HepG2 (cell line): ENCODE results near the gene CYB5R3. TPM values are rescaled to one million over a fixed set of nuclear protein-coding genes. Genes with fewer than 3 reads are reported as not detected.

Source experiments
- ATAC-seq: fragments of 200-7000 bp; cut with Tn5 transposase; 3 replicates; pipeline ENCODE4 v1.9.1; 2020; ENCODE audit warnings: mild to moderate bottlenecking, moderate library complexity
- BruUV-seq: library from RNA; stranded (reverse); fragments of 400-500 nt; replicated peaks from 2 replicates; lab custom pipeline; 2021; lab: Mats Ljungman, UMichigan
- CTCF ChIA-PET: fragments of 300-600 bp; formaldehyde crosslinking; extraction: SDS; loops from one replicate; lab custom pipeline; 2021; ENCODE audit warnings: low total read pairs, inconsistent platforms, low intra/inter-chr PET ratio; lab: Yijun Ruan, JAX
- POLR2A ChIA-PET: fragments of 350-600 bp; sonication (Branson Sonifier 250); formaldehyde crosslinking; loops from one replicate; lab custom pipeline; 2020; ENCODE audit warnings: antibody characterized with exemption, inconsistent platforms; lab: Yijun Ruan, JAX
- DNase-seq: peaks from one replicate; pipeline ENCODE4 v3.0.0-alpha.2; 2015; ENCODE audit warnings: low spot score
- FAIRE-seq: peaks from 3 replicates; lab custom pipeline; 2011; peaks lifted over from hg19 to GRCh38; lab: Jason Lieb, UNC
- H2AFZ ChIP-seq: one replicate; pipeline ENCODE4 v1.6.1; 2011; ENCODE audit warnings: low read length, inconsistent platforms
- H3K27ac ChIP-seq: fragments of 300-600 bp; 3 replicates; pipeline ENCODE4 v1.8.0; 2011; ENCODE audit warnings: mixed run types, mild to moderate bottlenecking, mixed read lengths, low read length, inconsistent platforms; ENCODE audit not compliant: insufficient read depth; ENCODE audit errors: extremely low read length
- H3K27me3 ChIP-seq, 2 experiments: fragments of 200-600 bp in 1 of 2; 2 replicates in 1 of 2; 3 replicates in 1 of 2; pipeline versions ENCODE4 v1.6.0 to v1.8.0; 2011; ENCODE audit warnings: low read length in 2 of 2, mild to moderate bottlenecking in 2 of 2, moderate library complexity in 2 of 2, inconsistent platforms in 1 of 2; ENCODE audit not compliant: insufficient read depth in 2 of 2, control insufficient read depth in 1 of 2
- H3K36me3 ChIP-seq, 2 experiments: fragments of 200-600 bp in 1 of 2; replicated peaks in 1 of 2; 2 replicates in 1 of 2; 3 replicates in 1 of 2; pipeline versions ENCODE4 v1.5.1 to v1.8.0; 2011; ENCODE audit warnings: low read length in 2 of 2, inconsistent platforms in 1 of 2; ENCODE audit not compliant: insufficient read depth in 2 of 2, control insufficient read depth in 1 of 2
- H3K4me1 ChIP-seq: 2 replicates; pipeline ENCODE4 v1.5.1; 2012; ENCODE audit warnings: low read length, inconsistent platforms; ENCODE audit not compliant: insufficient read depth
- H3K4me2 ChIP-seq: 2 replicates; pipeline ENCODE4 v1.6.0; 2011; ENCODE audit warnings: low read depth, low read length, inconsistent platforms
- H3K4me3 ChIP-seq, 3 experiments: fragments of 200-600 bp in 1 of 3; sonication (generic), shearing (Covaris generic) in 1 of 3; replicated peaks in 1 of 3; 2 replicates each; pipeline ENCODE4 v1.5.1; 2011 to 2016; ENCODE audit warnings: low read length in 3 of 3, inconsistent platforms in 2 of 3, low read depth in 2 of 3, mild to moderate bottlenecking in 2 of 3, control low read depth in 1 of 3, mixed read lengths in 1 of 3; ENCODE audit not compliant: insufficient read depth in 1 of 3
- H3K79me2 ChIP-seq: one replicate; pipeline ENCODE4 v1.6.1; 2011; ENCODE audit warnings: low read length, inconsistent platforms; ENCODE audit not compliant: insufficient read depth
- H3K9ac ChIP-seq: 2 replicates; pipeline ENCODE4 v1.6.0; 2011; ENCODE audit warnings: mild to moderate bottlenecking, low read depth, low read length, inconsistent platforms; ENCODE audit not compliant: insufficient read depth
- H3K9me3 ChIP-seq: 2 replicates; pipeline ENCODE4 v1.5.1; 2012; ENCODE audit warnings: mild to moderate bottlenecking, low read length
- H4K20me1 ChIP-seq: 2 replicates; pipeline ENCODE4 v1.6.0; 2011; ENCODE audit warnings: inconsistent platforms, mild to moderate bottlenecking, low read length, moderate library complexity; ENCODE audit not compliant: insufficient read depth
- FOSL2 ChIP-seq: sonication (generic); formaldehyde crosslinking; IDR thresholded peaks from 2 replicates; pipeline ENCODE4 v1.4.0; 2020; ENCODE audit warnings: missing genetic modification reagents
- HMG20A ChIP-seq: IDR thresholded peaks from 2 replicates; pipeline ENCODE4 v1.6.1; 2016; ENCODE audit warnings: borderline replicate concordance
- MLLT10 ChIP-seq: sonication (generic); formaldehyde crosslinking; IDR thresholded peaks from 2 replicates; pipeline ENCODE4 v1.4.0; 2020; ENCODE audit warnings: missing genetic modification reagents
- NCOA5 ChIP-seq: sonication (generic); formaldehyde crosslinking; IDR thresholded peaks from 2 replicates; pipeline ENCODE4 v1.4.0; 2020; ENCODE audit warnings: missing genetic modification reagents
- PHF8 ChIP-seq: sonication (generic); formaldehyde crosslinking; IDR thresholded peaks from 2 replicates; pipeline ENCODE4 v1.5.0; 2020; ENCODE audit warnings: missing genetic modification reagents
- RARA ChIP-seq: IDR thresholded peaks from 2 replicates; pipeline ENCODE4 v1.6.1; 2016; ENCODE audit warnings: missing genetic modification reagents, missing compliant biosample characterization
- SIX4 ChIP-seq: sonication (generic); formaldehyde crosslinking; IDR thresholded peaks from 2 replicates; pipeline ENCODE4 v1.4.0; 2020; ENCODE audit warnings: missing genetic modification reagents
- SRY ChIP-seq: sonication (generic); formaldehyde crosslinking; IDR thresholded peaks from 2 replicates; pipeline ENCODE4 v1.8.0; 2022; ENCODE audit warnings: mild to moderate bottlenecking, missing genetic modification reagents
- ZFY ChIP-seq: sonication (generic); formaldehyde crosslinking; IDR thresholded peaks from 2 replicates; pipeline ENCODE4 v1.4.0; 2020; ENCODE audit warnings: missing genetic modification reagents
- ZMYM4 ChIP-seq: sonication (generic); formaldehyde crosslinking; IDR thresholded peaks from 2 replicates; pipeline ENCODE4 v1.8.1; 2023; ENCODE audit warnings: mild to moderate bottlenecking, missing genetic modification reagents
- ZNF224 ChIP-seq: sonication (generic); formaldehyde crosslinking; IDR thresholded peaks from 2 replicates; pipeline ENCODE4 v1.5.0; 2020; ENCODE audit warnings: mild to moderate bottlenecking, missing genetic modification reagents
- ZNF296 ChIP-seq: sonication (generic); formaldehyde crosslinking; conservative IDR thresholded peaks from 2 replicates; pipeline ENCODE4 v1.5.0; 2020; ENCODE audit warnings: mild to moderate bottlenecking, missing genetic modification reagents
- ZNF350 ChIP-seq: sonication (generic); formaldehyde crosslinking; IDR thresholded peaks from 2 replicates; pipeline ENCODE4 v1.4.0; 2020; ENCODE audit warnings: mild to moderate bottlenecking, low read depth, missing genetic modification reagents, borderline replicate concordance
- WGBS: methylation state at CpG from one replicate; pipeline ENCODE4 v1.1.6; 2017; ENCODE audit warnings: low lambda C conversion rate; 5-methylcytosine and 5-hydroxymethylcytosine counted together
- in situ Hi-C: cut with HindIII; loops from 2 replicates; pipeline ENCODE4 v1.10.0; 2017; ENCODE audit warnings: low pct_unique_long_range_greater_than_20kb; ENCODE audit not compliant: extremely low pct_ligation_motif_present
- intact Hi-C: fragments of 100-400 bp; cut with micrococcal nuclease; formaldehyde crosslinking; loops from one replicate; pipeline ENCODE4 v1.10.0; 2022; ENCODE audit not compliant: unreplicated experiment
- polyA plus RNA-seq, 8 experiments: library from polyadenylated mRNA; depleted of rRNA in 3 of 8; stranded (reverse) in 7 of 8; unstranded in 1 of 8; fragments of >200 nt; fragmentation: Illumina TruSeq in 4 of 8; extraction: Trizol in 4 of 8; gene quantifications; 2 replicates each; pipeline versions ENCODE4 v1.2.1 to v1.2.3, GENCODE V29; 2011 to 2016; ENCODE audit warnings: low read depth in 4 of 8, missing spikeins in 1 of 8, mixed read lengths in 1 of 8; ENCODE audit not compliant: insufficient read depth in 1 of 8
- total RNA-seq, 5 experiments: library from RNA; depleted of rRNA; stranded (reverse); fragments of >200 nt; fragmentation: Illumina TruSeq; extraction: Trizol; gene quantifications; 2 replicates each; pipeline ENCODE4 v1.2.3, GENCODE V29; 2016; ENCODE audit warnings: low read depth in 1 of 5
- TF ChIP-seq, protein P1 (sequence below): IDR thresholded peaks from 2 replicates; pipeline ENCODE4 v1.6.1; 2016; ENCODE audit warnings: missing compliant biosample characterization, missing genetic modification reagents, borderline replicate concordance
- TF ChIP-seq, protein P2 (sequence below): sonication (generic); formaldehyde crosslinking; IDR thresholded peaks from 2 replicates; pipeline ENCODE4 v1.4.0; 2020; ENCODE audit warnings: missing genetic modification reagents, borderline replicate concordance
- TF ChIP-seq, protein P3 (sequence below): IDR thresholded peaks from 2 replicates; pipeline ENCODE4 v1.6.1; 2016; ENCODE audit warnings: mild to moderate bottlenecking
- TF ChIP-seq, protein P4 (sequence below): sonication (generic); formaldehyde crosslinking; conservative IDR thresholded peaks from 2 replicates; pipeline ENCODE4 v1.8.0; 2022; ENCODE audit warnings: mild to moderate bottlenecking, moderate library complexity, missing genetic modification reagents

Gene CYB5R3
- total and polyA plus RNA-seq, 2 of the 13 experiments (the other 11 are each of a cell fraction or from before 2014, with no cell fraction given) = 32.4 to 305 TPM

DNA sequence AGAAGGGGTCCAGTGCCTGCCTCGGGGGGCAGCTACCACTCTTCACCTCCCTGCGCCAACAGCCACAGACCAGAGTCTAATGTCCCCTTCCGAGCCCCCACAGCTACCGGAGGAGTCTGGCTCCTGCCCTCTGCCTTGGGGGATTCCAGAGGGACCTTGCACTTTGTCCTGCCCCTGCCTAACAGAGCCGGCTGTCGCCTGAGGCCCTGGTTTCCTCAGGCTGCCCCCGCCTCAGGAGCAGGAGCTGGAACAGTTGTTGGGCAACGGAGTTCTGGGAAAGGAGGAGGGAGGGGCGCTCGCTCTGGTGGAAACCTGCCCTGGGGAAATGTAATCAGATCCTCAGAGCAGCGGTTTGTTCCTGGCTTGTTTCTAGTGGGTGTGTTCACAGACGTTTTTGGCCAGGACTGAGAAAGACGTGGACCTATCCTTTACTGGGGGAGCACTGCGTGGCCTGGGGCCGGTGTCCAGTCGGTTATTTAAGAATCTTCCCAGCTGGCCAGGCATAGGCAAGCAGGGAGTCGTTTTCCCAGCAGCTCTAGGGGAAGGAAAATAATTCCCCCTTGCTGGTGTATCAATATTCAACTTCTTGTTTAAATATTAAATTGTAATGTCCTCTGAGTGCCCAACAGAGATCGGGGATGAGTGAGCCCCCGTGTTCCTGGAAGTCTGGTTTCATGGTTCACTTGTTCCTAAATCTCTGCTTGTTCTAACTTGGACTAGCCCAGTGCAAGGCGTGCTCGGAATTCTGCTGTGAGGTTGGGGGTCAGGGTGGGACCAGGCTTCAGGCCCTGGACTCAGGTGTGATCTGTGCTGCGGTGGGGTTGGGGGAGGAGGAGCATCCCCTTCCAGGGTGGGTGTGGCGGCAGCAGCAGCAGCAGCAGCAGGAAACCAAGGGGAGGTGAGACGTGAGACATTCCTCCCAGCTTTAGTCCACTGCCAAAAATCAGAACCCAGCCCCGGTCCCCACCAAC, 39.3 kb upstream of the CYB5R3 start:
- peak overlapping the region; percentile 86 for H3K4me2 ChIP-seq
- no peak overlapping the region for H3K27ac ChIP-seq
- H3K27me3 ChIP-seq = no peaks in the 10 kb centered on the region; a peak in 1 of 5 replicates
- DNase-seq (peak; percentile 57), ATAC-seq (peak; percentile 78), FAIRE-seq (peak; percentile 76)
- no peaks in the 10 kb centered on the region for H3K36me3 ChIP-seq
- H3K9ac ChIP-seq = peak overlapping the region; percentile 41; the same call in 1 of the 2 replicates
- BruUV-seq = no TSS peak
- no peaks in the 10 kb centered on the region for H3K9me3 ChIP-seq
- CTCF ChIA-PET = no interaction called here
- intact Hi-C loops = no loop called here
- H4K20me1 ChIP-seq = no peaks in the 10 kb centered on the region
- in situ Hi-C loops = no loop called here
- WGBS = 4% methylated on average over 12 of the region's 25 CpGs
- no peaks in the 10 kb centered on the region for H3K79me2 ChIP-seq
- POLR2A ChIA-PET = interaction anchor here (1.2 to 3.7 kb wide), 6 partner anchors 9 to 73 kb away, joined by 3 to 16 read pairs (median 7); partner anchors contain the start of genes CYB5R3 and POLDIP3
- no peak overlapping the region for H2AFZ ChIP-seq
- peaks cover 54% of the 10 kb centered on the region for H3K4me1 ChIP-seq
- peak overlapping the region; percentile 32 to 60 (median 50) for H3K4me3 ChIP-seq
- no peak for TF ChIP-seq SRY (CRISPR knock-in tag)
- TF ChIP-seq HMG20A (CRISPR knock-in tag) = peak; percentile 41; the same call in 1 of the 2 replicates
- peak; percentile 80; the same call in 1 of the 2 replicates for TF ChIP-seq SIX4
- no peak for TF ChIP-seq NCOA5 (CRISPR knock-in tag)
- TF ChIP-seq, protein P1, sequence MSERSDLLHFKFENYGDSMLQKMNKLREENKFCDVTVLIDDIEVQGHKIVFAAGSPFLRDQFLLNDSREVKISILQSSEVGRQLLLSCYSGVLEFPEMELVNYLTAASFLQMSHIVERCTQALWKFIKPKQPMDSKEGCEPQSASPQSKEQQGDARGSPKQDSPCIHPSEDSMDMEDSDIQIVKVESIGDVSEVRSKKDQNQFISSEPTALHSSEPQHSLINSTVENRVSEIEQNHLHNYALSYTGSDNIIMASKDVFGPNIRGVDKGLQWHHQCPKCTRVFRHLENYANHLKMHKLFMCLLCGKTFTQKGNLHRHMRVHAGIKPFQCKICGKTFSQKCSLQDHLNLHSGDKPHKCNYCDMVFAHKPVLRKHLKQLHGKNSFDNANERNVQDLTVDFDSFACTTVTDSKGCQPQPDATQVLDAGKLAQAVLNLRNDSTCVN (CRISPR knock-in tag) = no peak; the same call in 1 of the 2 replicates
- TF ChIP-seq FOSL2 (CRISPR knock-in tag) = peak; percentile 35
- no peak for TF ChIP-seq ZNF224
- TF ChIP-seq, protein P2, sequence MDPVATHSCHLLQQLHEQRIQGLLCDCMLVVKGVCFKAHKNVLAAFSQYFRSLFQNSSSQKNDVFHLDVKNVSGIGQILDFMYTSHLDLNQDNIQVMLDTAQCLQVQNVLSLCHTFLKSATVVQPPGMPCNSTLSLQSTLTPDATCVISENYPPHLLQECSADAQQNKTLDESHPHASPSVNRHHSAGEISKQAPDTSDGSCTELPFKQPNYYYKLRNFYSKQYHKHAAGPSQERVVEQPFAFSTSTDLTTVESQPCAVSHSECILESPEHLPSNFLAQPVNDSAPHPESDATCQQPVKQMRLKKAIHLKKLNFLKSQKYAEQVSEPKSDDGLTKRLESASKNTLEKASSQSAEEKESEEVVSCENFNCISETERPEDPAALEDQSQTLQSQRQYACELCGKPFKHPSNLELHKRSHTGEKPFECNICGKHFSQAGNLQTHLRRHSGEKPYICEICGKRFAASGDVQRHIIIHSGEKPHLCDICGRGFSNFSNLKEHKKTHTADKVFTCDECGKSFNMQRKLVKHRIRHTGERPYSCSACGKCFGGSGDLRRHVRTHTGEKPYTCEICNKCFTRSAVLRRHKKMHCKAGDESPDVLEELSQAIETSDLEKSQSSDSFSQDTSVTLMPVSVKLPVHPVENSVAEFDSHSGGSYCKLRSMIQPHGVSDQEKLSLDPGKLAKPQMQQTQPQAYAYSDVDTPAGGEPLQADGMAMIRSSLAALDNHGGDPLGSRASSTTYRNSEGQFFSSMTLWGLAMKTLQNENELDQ (CRISPR knock-in tag) = no peak
- TF ChIP-seq, protein P3, sequence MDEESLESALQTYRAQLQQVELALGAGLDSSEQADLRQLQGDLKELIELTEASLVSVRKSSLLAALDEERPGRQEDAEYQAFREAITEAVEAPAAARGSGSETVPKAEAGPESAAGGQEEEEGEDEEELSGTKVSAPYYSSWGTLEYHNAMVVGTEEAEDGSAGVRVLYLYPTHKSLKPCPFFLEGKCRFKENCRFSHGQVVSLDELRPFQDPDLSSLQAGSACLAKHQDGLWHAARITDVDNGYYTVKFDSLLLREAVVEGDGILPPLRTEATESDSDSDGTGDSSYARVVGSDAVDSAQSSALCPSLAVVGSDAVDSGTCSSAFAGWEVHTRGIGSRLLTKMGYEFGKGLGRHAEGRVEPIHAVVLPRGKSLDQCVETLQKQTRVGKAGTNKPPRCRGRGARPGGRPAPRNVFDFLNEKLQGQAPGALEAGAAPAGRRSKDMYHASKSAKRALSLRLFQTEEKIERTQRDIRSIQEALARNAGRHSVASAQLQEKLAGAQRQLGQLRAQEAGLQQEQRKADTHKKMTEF (CRISPR knock-in tag) = peak; percentile 42; the same call in 1 of the 2 replicates
- TF ChIP-seq RARA (CRISPR knock-in tag) = peak; percentile 67
- TF ChIP-seq, protein P4, sequence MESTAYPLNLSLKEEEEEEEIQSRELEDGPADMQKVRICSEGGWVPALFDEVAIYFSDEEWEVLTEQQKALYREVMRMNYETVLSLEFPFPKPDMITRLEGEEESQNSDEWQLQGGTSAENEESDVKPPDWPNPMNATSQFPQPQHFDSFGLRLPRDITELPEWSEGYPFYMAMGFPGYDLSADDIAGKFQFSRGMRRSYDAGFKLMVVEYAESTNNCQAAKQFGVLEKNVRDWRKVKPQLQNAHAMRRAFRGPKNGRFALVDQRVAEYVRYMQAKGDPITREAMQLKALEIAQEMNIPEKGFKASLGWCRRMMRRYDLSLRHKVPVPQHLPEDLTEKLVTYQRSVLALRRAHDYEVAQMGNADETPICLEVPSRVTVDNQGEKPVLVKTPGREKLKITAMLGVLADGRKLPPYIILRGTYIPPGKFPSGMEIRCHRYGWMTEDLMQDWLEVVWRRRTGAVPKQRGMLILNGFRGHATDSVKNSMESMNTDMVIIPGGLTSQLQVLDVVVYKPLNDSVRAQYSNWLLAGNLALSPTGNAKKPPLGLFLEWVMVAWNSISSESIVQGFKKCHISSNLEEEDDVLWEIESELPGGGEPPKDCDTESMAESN (CRISPR knock-in tag) = 0 out of 2 replicates have a peak, but pooled peaks have one; percentile 46
- TF ChIP-seq PHF8 = peak; percentile 12; the same call in 1 of the 2 replicates
- TF ChIP-seq ZNF296 (CRISPR knock-in tag) = no peak
- TF ChIP-seq ZNF350 = no peak; the same call in 1 of the 2 replicates
- TF ChIP-seq MLLT10 = no peak
- TF ChIP-seq ZFY (CRISPR knock-in tag) = peak; percentile 19; the same call in 1 of the 2 replicates
- no peak for TF ChIP-seq ZMYM4 (CRISPR knock-in tag)
